NT2/D1 (cell line): ENCODE measurements around the gene MRPS5.
"Not testable (repeated sequence)": the region's sequence is repeated elsewhere in the genome, so short reads cannot be mapped to it uniquely, and the experiment has no call there.

Experiments
- SUZ12 ChIP-seq: IDR thresholded peaks from 2 replicates; pipeline ENCODE4 v1.6.1; 2011; ENCODE audit not compliant: insufficient read length, insufficient read depth; ENCODE audit errors: extremely low read depth
- YY1 ChIP-seq: IDR thresholded peaks from 2 replicates; pipeline ENCODE4 v1.6.1; 2011; ENCODE audit not compliant: insufficient read length, insufficient read depth
- ZNF274 ChIP-seq: IDR thresholded peaks from 2 replicates; pipeline ENCODE4 v1.6.1; 2011; ENCODE audit warnings: mild to moderate bottlenecking, low read depth, low read length

- not testable (repeated sequence) for TF ChIP-seq YY1, ZNF274, SUZ12
These were observed 23.3 kb downstream of the MRPS5 start for GRCh38 chr2:95098273-95098672.
